HAP-1 (cell line): ENCODE measurements around the gene PCDH19.

Experiments used
- DNase-seq, 2 experiments: peaks; one replicate each; pipeline ENCODE4 v3.0.0-alpha.2; 2016 to 2020; ENCODE audit warnings: low spot score in 2 of 2
- H3K27me3 ChIP-seq: fragments of 250-450 bp; sonication (Bioruptor Pico); 2 replicates; pipeline ENCODE4 v1.5.1; 2020; ENCODE audit warnings: low read depth, mild to moderate bottlenecking, moderate library complexity
- H3K36me3 ChIP-seq: fragments of 250-450 bp; sonication (Bioruptor Pico); replicated peaks from 2 replicates; pipeline ENCODE4 v1.5.1; 2020; ENCODE audit warnings: mild to moderate bottlenecking
- H3K4me1 ChIP-seq: fragments of 250-450 bp; sonication (Bioruptor Pico); 2 replicates; pipeline ENCODE4 v1.5.1; 2020; ENCODE audit warnings: mild to moderate bottlenecking
- H3K4me3 ChIP-seq: fragments of 250-450 bp; sonication (Bioruptor Pico); 2 replicates; pipeline ENCODE4 v1.5.1; 2020; ENCODE audit warnings: mild to moderate bottlenecking, moderate library complexity
- H3K9me3 ChIP-seq: fragments of 250-450 bp; sonication (Bioruptor Pico); 2 replicates; pipeline ENCODE4 v1.5.1; 2020; ENCODE audit warnings: mild to moderate bottlenecking, moderate library complexity
- in situ Hi-C: fragments of 300-500 bp; cut with MboI; formaldehyde crosslinking; loops from 3 replicates; pipeline ENCODE4 v1.14.3; 2020; ENCODE audit warnings: low sequenced_read_pairs, inconsistent platforms, mixed read lengths

PCDH19 gene

DNA sequence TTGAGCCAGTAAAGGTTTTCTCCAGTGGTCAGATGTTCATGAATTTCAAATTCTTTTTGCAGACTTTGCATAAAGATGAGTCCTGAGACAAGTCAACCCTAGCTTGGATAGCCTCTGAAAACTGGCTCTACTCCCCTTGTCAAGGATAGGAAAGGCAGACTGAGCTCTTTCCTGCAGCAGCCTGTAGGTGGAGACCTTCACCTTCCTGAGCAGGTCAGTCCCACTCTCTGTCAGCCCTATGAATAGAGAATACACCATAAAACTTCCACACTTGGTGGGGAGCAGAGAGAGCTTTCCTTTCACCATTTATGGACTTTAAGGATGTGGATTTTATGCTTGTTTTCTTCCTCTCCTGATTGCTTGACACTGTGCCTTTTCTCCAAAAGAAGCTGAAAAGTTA lies 41.9 kb downstream of the PCDH19 start:
- in situ Hi-C loops, result no loop called here
- peak; percentile 60 to 61 for DNase-seq
- Histone ChIP-seq H3K4me1 (no peaks in the 10 kb centered on the region), H3K36me3 (no peaks in the 10 kb centered on the region), H3K9me3 (no peaks in the 10 kb centered on the region), H3K4me3 (no peak overlapping the region), H3K27me3 (peaks cover 3% of the 10 kb centered on the region)

DNA sequence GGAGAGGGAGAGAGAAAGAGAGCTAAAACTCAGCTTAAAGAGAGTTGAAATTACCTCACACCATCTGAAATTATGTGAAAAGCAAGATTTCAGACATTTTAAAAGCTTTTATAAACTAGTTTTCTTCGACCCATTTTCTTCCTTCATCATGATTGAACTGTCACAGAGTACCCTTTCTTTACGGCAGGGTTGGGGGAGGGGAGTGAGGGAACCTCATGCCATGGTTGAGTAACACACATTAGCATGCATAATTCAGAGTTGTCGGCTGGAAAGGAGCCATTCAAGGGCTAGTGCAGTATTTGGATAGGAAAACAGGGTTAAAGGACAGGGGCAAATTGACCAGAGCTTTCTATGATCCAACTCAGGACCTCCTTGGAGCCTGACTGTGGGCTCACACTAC lies 46.2 kb downstream of the PCDH19 start:
- no peak overlapping the region for H3K4me3 ChIP-seq
- H3K9me3 ChIP-seq, result no peaks in the 10 kb centered on the region
- no peaks in the 10 kb centered on the region for H3K36me3 ChIP-seq
- in situ Hi-C loops, result no loop called here
- DNase-seq, result no peak
- no peaks in the 10 kb centered on the region; the same call in 1 of the 2 replicates for H3K4me1 ChIP-seq
- H3K27me3 ChIP-seq, result peaks cover 9% of the 10 kb centered on the region

DNA sequence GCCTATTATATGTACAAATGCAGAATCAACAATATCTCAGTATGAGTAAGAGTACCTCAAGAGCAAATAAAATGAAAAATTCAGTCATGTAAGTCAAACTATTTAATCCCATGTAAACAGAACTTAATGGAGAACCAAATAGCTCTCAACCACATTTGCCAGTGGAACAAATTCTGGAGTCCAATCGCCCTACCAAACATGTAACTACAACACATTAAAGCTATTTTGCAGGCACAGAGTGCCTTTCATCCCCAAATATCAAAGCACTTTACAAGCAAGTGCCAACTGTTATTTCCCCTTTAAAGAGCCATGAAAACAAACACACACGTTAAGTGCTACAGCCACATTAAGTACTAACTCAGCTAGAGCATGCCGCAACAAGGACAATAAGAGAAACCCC lies 51.3 kb downstream of the PCDH19 start:
- in situ Hi-C loops, result no loop called here
- Histone ChIP-seq H3K4me1 (no peaks in the 10 kb centered on the region; the same call in 1 of the 2 replicates), H3K36me3 (no peaks in the 10 kb centered on the region), H3K27me3 (peaks cover 23% of the 10 kb centered on the region), H3K4me3 (no peak overlapping the region), H3K9me3 (no peaks in the 10 kb centered on the region)
- no peak for DNase-seq

DNA sequence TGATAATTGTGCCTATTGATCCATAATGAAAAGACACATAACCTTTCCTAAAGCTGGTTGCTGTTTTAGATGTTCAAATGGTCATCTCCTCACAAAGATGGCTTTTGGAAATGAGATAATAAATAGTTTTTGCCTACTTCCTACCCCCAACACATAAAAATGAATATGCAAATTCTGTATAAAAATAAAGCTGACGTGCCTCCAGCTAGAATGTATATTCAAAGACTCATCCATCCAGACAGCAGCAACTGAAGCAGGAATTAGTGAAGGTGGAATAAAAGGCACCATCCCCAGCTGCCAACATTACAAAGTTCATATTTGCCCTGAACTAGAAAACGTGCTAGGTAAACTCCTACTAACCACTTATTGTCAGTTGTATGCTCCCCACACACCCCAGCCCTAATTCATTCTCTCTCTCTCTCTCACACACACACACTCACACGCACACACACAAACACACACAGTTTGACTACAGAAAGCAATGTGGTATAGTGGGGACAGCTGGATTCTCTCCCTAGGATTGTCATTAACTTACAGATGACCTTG lies 53.6 kb downstream of the PCDH19 start:
- no peak for DNase-seq
- Histone ChIP-seq H3K4me1 (no peaks in the 10 kb centered on the region; the same call in 1 of the 2 replicates), H3K36me3 (no peaks in the 10 kb centered on the region), H3K27me3 (peaks cover 23% of the 10 kb centered on the region), H3K4me3 (no peak overlapping the region), H3K9me3 (no peaks in the 10 kb centered on the region)
- in situ Hi-C loops, result no loop called here

DNA sequence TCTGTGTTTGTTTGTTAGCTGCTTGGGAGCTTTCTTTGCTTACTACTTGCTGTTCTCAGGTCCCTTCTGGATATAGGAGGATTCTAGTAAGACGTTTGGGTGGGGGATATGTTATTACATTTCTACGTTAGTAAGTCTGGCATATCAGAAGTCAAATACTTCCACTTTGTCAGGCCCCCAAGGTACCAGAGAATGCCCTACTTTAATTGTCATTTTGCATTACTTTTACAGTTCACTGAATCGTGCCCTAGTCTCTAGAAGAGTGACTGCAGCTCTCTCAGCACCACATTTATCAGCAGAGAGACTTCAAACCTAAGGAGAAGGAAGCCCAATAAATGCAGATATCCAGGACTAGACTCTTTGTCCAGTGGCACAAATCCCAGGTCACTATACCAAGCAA lies 54.4 kb downstream of the PCDH19 start:
- Histone ChIP-seq H3K4me1 (no peaks in the 10 kb centered on the region; the same call in 1 of the 2 replicates), H3K9me3 (no peaks in the 10 kb centered on the region), H3K36me3 (no peaks in the 10 kb centered on the region), H3K4me3 (no peak overlapping the region), H3K27me3 (peaks cover 23% of the 10 kb centered on the region)
- in situ Hi-C loops, result no loop called here
- no peak for DNase-seq

DNA sequence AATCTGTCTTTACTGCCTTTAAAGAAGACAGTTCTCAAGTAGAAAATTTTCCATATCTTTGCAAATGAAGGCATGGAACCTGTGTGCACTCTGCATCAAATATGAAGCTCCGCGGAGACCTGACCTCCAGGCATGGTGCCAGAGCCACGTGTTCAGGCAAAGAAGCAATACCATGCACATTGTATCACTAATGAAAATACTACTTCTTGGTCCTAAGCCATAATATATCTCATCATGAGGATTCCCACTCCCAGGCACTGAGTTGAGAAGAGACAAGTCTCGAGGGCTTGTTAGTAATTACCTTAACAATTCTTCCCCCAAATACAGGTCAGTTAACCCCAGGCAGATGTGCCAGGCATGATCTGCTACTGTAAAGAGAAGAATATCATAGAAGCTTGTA lies 56.7 kb downstream of the PCDH19 start:
- no peaks in the 10 kb centered on the region for H3K4me1 ChIP-seq
- no peaks in the 10 kb centered on the region for H3K36me3 ChIP-seq
- in situ Hi-C loops, result no loop called here
- peaks cover 22% of the 10 kb centered on the region for H3K27me3 ChIP-seq
- no peaks in the 10 kb centered on the region for H3K9me3 ChIP-seq
- H3K4me3 ChIP-seq, result no peak overlapping the region
- DNase-seq, result no peak

DNA sequence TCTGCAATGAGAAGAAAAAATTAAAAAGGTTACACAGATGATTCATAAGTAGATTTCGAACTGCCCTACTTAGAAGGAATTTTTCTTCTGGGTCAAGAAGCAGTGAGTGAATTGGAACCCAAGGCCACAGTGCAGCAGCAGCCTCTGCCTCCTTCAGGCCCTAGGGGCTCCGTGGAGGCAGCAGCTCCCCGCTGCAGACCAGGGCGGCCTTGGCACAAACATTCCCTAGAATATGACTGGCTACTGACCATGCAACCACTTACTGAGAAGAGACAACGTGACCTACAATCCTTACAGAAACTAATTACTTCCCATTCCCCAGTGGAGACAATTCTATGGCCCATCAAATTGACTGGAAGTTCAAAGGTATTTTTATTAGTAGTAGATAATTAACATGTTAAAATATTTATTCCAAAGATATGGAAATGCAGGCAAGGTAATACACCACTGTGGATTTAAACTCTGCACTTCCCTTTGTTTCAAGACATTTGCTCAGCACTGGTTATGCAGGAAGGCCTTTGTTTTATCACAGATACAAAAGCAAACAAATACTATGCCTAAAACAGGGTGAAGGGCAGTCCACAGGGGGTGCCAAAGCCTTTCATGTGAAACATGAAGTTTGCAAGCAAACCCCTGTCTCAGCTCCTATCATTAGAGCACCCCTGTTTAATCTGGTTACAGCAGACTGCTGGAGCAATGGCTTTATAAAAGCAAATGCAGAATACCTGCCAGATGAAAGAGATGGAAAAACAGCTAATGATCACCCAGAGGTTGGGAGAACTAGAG lies 59.2 kb downstream of the PCDH19 start:
- in situ Hi-C loops, result no loop called here
- H3K9me3 ChIP-seq, result no peaks in the 10 kb centered on the region
- no peaks in the 10 kb centered on the region for H3K36me3 ChIP-seq
- DNase-seq, result no peak
- H3K4me1 ChIP-seq, result no peaks in the 10 kb centered on the region
- H3K4me3 ChIP-seq, result no peak overlapping the region
- H3K27me3 ChIP-seq, result peaks cover 21% of the 10 kb centered on the region

DNA sequence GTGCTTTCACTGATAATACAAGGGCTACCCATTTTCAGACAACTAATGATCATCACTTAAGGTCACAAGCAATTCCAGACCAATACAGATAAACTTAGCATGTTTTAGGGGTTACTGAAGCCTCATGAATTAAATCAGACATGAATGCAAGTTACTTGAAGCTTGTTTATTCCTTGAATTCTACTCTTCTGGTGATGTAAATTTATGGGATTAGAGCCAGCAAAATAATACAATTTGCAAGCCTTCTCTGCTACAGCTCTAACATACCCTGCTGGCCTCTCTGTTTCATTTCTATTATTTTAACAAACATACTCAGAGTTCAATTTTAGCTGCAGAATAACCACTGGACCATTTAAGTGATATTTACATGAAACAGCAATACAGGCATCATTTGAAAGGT lies 60.7 kb downstream of the PCDH19 start:
- no peak for DNase-seq
- Histone ChIP-seq H3K4me1 (no peaks in the 10 kb centered on the region), H3K4me3 (no peak overlapping the region), H3K9me3 (no peaks in the 10 kb centered on the region), H3K36me3 (no peaks in the 10 kb centered on the region), H3K27me3 (peaks cover 15% of the 10 kb centered on the region)
- in situ Hi-C loops, result no loop called here

DNA sequence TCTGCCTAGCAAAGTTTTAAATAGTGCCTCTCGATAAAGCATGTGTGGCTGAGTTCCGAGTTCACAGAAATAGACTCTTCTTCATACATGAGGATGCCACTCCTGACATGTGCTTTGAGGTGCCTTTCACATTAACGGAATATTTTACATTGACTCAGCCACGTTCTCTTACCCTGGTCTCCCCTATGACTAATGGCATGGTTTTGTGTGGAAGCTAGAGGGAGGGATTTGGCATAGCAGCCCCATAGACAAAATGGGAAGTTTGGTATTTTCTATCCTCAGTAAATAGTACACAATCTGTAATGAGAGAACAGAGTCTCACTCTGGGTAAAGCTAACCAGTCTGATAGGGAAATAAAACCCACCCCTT lies 68.9 kb downstream of the PCDH19 start:
- no peaks in the 10 kb centered on the region for H3K36me3 ChIP-seq
- peaks cover 13% of the 10 kb centered on the region for H3K27me3 ChIP-seq
- H3K9me3 ChIP-seq, result no peaks in the 10 kb centered on the region
- in situ Hi-C loops, result no loop called here
- H3K4me3 ChIP-seq, result no peak overlapping the region
- DNase-seq, result no peak
- H3K4me1 ChIP-seq, result no peaks in the 10 kb centered on the region

DNA sequence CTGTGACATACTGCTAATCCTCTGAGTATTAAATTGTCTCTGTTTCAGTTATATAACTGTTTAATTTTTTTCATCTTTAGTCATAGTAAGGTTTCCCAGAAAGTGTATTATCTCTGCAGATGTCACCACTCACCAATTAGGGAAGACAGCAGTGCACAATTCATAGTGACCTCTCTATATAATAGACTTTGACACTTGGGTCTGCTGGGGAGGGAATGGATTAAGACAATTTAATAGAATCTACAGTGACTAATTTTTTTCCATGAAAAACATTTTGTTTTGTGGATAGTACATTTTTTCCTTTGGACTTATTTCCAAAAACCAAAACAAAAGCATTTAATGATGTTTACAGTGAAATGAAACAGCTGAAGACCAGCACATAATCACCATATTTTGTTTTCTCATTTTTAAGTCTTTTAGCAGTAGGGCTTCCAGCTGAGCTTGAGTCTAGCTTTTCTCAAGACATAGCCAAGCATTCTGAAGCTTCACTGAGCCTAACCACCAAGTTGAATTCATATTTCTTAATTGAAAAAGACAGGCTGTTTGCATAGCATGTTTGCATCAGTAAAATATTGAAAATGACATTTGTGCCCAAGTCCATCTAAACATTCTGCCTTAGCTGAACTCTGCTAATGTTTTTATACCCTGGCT lies 69.5 kb downstream of the PCDH19 start:
- in situ Hi-C loops, result no loop called here
- Histone ChIP-seq H3K9me3 (no peaks in the 10 kb centered on the region), H3K4me3 (no peak overlapping the region), H3K4me1 (no peaks in the 10 kb centered on the region), H3K36me3 (no peaks in the 10 kb centered on the region), H3K27me3 (peaks cover 14% of the 10 kb centered on the region; the same call in 1 of the 2 replicates)
- no peak for DNase-seq

DNA sequence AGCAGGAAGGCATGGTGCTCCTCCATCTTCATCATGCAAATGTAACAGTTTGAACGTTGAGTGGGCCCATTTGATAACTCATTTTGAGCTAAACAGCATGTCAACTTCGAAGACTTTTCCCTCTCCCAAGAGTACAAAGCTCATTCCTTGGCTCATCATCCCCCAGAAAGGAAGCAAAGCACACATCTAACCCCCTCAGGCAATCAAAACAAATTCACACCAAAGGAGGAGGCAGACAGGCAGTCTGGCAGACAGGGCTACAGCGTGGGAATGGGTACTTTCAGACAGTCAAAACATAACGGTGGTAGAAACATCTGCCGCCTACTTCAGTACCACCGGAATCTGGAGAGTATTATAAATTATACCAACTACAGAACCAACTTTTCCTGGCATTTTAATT lies 81.7 kb downstream of the PCDH19 start:
- Histone ChIP-seq H3K9me3 (no peaks in the 10 kb centered on the region), H3K27me3 (no peaks in the 10 kb centered on the region), H3K4me1 (peaks cover 22% of the 10 kb centered on the region), H3K4me3 (no peak overlapping the region), H3K36me3 (no peaks in the 10 kb centered on the region)
- in situ Hi-C loops, result no loop called here
- no peak for DNase-seq

DNA sequence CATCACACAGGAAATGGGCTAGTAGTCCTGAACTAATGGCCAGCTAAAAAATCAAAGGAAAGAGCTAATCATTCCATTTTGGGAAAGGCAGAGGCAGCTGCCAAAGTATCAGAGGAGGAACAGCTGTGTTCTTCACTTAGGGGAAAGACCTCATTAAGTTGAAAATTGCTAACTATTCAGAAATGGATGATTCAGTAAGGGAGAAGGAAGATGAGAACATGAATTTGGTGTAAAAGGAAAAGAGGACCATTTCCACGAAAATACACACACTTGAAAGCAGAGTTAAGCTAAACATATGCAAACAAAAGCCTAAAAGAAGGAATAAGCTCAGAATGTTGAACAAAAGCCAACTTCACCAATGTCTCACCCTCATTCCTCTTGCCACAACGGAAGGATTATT lies 90.4 kb downstream of the PCDH19 start:
- DNase-seq, result no peak
- Histone ChIP-seq H3K27me3 (peaks cover 5% of the 10 kb centered on the region; the same call in 1 of the 2 replicates), H3K4me3 (no peak overlapping the region), H3K4me1 (no peaks in the 10 kb centered on the region), H3K36me3 (no peaks in the 10 kb centered on the region), H3K9me3 (no peaks in the 10 kb centered on the region)
- in situ Hi-C loops, result no loop called here

DNA sequence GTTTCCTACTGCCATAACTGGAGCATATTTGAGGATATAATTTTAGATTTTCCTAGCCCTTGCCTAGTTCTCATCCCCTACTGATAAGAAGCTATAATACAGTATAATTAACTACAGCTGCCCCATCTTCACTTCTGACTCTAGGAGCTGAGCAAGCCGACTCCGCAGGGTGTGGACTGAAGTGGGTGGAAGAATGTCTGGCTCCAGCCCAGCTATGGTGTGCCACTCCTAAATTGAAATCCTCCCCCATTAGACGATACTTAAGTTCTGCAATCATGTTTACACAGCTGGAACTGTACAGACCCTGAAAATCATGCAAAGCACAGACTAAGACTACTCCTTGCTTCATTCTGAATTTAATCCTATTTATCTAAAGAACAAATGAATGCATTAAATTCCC lies 93.1 kb downstream of the PCDH19 start:
- peak in 1 of 2 experiments; percentile 16 for DNase-seq
- Histone ChIP-seq H3K9me3 (no peaks in the 10 kb centered on the region), H3K4me3 (no peak overlapping the region), H3K27me3 (peaks cover 5% of the 10 kb centered on the region), H3K36me3 (no peaks in the 10 kb centered on the region), H3K4me1 (no peaks in the 10 kb centered on the region)
- in situ Hi-C loops, result no loop called here

DNA sequence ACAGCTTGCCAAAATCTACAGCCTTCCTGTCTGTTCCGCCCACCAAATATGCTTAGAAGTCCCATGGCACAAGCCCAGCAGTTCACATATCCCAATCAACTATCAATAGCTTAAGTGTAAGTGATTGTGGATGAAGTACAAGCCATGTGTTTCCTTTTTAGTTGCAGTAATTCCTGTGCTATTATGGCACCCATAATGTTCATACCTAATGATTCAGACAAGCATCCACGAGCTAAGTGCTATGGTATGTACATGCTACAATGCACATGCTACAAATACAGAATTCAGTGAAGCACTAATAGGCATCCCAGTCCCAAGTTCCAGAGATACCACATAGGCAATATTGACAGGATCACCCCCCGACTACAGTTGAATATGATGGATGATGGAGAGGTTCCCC lies 94.5 kb downstream of the PCDH19 start:
- Histone ChIP-seq H3K4me3 (no peak overlapping the region), H3K27me3 (peaks cover 5% of the 10 kb centered on the region), H3K36me3 (no peaks in the 10 kb centered on the region), H3K4me1 (no peaks in the 10 kb centered on the region), H3K9me3 (no peaks in the 10 kb centered on the region)
- in situ Hi-C loops, result no loop called here
- DNase-seq, result no peak
